ENCODE data around the gene ARRDC5. TPM values are rescaled to one million over a fixed set of nuclear protein-coding genes. Genes with fewer than 3 reads are reported as not detected.

Gene ARRDC5
- total and polyA plus RNA-seq, 2 donors (not counting 3 experiments of a cell fraction or from before 2014, with no cell fraction given) = 0.04 TPM; not detected in 1

DNA sequence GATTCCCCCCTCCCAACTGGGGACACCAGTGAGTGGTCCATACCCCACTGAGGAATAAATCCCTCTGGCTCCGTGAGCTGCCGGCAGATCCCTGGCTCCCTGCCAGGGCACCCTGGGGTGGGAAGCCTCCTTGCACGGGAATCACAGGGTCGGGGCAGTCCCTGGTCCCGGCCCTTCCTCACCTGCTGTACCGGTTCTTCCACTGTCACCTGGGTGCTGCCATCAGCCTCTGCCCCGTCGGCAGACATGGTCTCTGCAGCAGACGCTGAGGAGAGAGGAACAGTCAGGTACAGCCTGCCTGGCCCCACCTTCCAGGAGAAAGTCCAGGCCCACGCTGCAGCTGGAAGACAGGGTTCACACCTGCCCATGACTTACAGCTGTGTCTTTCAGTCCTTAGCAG is 41.5 kb downstream of the ARRDC5 start:
- Histone ChIP-seq H3K4me2 (ENCODE audit: insufficient read depth, low read length) (no peak overlapping the region), H3K27ac (ENCODE audit: insufficient read depth, low read depth, low read length) (no peak overlapping the region), H3K4me3 (replicated peaks in 1 of 3; ENCODE audit: insufficient read depth in 1 of 3, low read depth in 1 of 3, low read length in 3 of 3) (no peak overlapping the region), H3K36me3 (ENCODE audit: control insufficient read depth in 2 of 2, extremely low read depth in 1 of 2, insufficient read depth in 2 of 2, low read length in 2 of 2) (peaks cover 0 to 21% of the 10 kb centered on the region in 2 experiments), H3K79me2 (ENCODE audit: control insufficient read depth, insufficient read depth, low read length) (peaks cover 23% of the 10 kb centered on the region), H3K4me1 (ENCODE audit: control insufficient read depth, extremely low read depth, insufficient read depth, low read length) (no peaks in the 10 kb centered on the region), H3K9ac (replicated peaks; ENCODE audit: extremely low read depth, insufficient read depth, low read length) (no peak overlapping the region), H3K9me3 (replicated peaks; ENCODE audit: control insufficient read depth, insufficient read depth, low read length) (no peaks in the 10 kb centered on the region), H4K20me1 (replicated peaks; ENCODE audit: control insufficient read depth, extremely low read depth, insufficient read depth, low read length) (no peaks in the 10 kb centered on the region), H3K27me3 (ENCODE audit: control insufficient read depth in 2 of 2, insufficient read depth in 2 of 2, low read length in 2 of 2) (no peaks in the 10 kb centered on the region), H2AFZ (ENCODE audit: low read depth, low read length) (no peak overlapping the region), H3K9me1 (replicated peaks; ENCODE audit: control insufficient read depth, extremely low read depth, insufficient read depth, low read length) (no peaks in the 10 kb centered on the region)
- dilution Hi-C loops (cut with MboI; ENCODE audit: extremely low pct_ligation_motif_present, low sequenced_read_pairs) (no loop called here), intact Hi-C loops (cut with micrococcal nuclease) (no loop called here)
- DNase-seq (ENCODE audit: low read depth, low spot score) (no peak), FAIRE-seq (no peak)
- ChIA-PET CTCF (interaction anchor here (2.3 to 3.0 kb wide), 2 partner anchors 9 to 51 kb away, joined by 6 to 13 read pairs; no protein-coding TSS in a partner anchor), POLR2A (no interaction called here)
- BruUV-seq (replicated peaks) = no TSS peak
- TF ChIP-seq MYC (IDR thresholded peaks at IDR 0.05; ENCODE audit: low read depth, low read length) = no peak
- TF ChIP-seq GATA2 (IDR thresholded peaks at IDR 0.05; ENCODE audit: insufficient read depth, insufficient read length, low read depth, low read length) = no peak
- TF ChIP-seq, protein P1, sequence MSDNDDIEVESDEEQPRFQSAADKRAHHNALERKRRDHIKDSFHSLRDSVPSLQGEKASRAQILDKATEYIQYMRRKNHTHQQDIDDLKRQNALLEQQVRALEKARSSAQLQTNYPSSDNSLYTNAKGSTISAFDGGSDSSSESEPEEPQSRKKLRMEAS (IDR thresholded peaks at IDR 0.05; ENCODE audit: insufficient read depth, insufficient read length) = no peak
- no peak for TF ChIP-seq EZH2 (IDR thresholded peaks at IDR 0.05; ENCODE audit: borderline replicate concordance, low read depth, low read length, severe bottlenecking)
- TF ChIP-seq JUN (IDR thresholded peaks at IDR 0.05; ENCODE audit: borderline replicate concordance, insufficient read depth, insufficient read length, low read depth) = no peak
- no peak for TF ChIP-seq POLR2A (IDR thresholded peaks at IDR 0.05; ENCODE audit: low read depth, low read length)
- no peak for TF ChIP-seq FOS (IDR thresholded peaks at IDR 0.05; ENCODE audit: borderline replicate concordance, insufficient read depth, low read length)
- TF ChIP-seq, protein P2, sequence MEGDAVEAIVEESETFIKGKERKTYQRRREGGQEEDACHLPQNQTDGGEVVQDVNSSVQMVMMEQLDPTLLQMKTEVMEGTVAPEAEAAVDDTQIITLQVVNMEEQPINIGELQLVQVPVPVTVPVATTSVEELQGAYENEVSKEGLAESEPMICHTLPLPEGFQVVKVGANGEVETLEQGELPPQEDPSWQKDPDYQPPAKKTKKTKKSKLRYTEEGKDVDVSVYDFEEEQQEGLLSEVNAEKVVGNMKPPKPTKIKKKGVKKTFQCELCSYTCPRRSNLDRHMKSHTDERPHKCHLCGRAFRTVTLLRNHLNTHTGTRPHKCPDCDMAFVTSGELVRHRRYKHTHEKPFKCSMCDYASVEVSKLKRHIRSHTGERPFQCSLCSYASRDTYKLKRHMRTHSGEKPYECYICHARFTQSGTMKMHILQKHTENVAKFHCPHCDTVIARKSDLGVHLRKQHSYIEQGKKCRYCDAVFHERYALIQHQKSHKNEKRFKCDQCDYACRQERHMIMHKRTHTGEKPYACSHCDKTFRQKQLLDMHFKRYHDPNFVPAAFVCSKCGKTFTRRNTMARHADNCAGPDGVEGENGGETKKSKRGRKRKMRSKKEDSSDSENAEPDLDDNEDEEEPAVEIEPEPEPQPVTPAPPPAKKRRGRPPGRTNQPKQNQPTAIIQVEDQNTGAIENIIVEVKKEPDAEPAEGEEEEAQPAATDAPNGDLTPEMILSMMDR (IDR thresholded peaks at IDR 0.05; ENCODE audit: extremely low read depth in 1 of 2, insufficient read depth in 1 of 2, low read depth in 1 of 2, low read length in 2 of 2) = no peak
- TF ChIP-seq POLR2AphosphoS5 (IDR thresholded peaks at IDR 0.05; ENCODE audit: insufficient read depth, low read depth, low read length) = no peak
